CD1c-positive myeloid dendritic cell (primary cell): ENCODE data around the gene TAL2.

Experiments used
- DNase-seq: peaks from one replicate; pipeline ENCODE4 v3.0.0-alpha.2; 2016; ENCODE audit errors: extremely low spot score

Gene TAL2

DNA sequence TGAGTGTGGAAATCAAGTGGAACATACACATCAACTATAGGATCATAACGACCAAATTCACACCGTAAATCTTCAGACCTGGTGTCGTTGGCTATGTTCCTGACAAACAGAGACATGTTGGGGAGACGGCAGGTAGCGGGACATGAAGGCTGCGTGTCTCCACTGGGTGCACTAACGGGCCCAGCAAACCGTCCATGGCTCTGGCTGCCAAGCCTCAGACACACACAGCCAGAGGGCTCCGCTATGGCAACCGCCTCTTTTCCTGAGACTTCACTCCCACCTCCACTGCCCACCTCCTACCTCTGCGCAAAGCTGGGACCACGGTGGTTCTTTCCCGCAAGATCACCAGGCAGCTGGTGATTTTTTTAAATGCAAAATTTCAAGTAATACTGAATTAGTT, 48.4 kb downstream of the TAL2 start:
- no peak for DNase-seq

DNA sequence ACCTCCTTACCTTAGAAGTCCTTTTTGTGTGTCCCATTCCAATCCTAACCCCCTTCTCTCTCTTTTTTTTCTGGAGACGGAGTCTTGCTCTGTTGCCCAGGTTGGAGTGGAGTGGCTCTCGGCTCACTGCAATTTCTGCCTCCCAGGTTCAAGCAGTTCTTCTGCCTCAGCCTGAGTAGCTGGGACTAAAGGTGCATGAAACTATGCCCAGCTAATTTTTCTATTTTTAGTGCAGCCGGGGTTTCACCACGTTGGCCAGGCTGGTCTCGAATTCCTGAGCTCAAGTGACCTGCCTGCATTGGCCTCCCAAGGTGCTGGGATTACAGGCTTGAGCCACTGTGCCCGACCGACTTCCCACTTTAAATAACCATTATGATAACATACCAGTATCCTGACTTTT, 49.6 kb downstream of the TAL2 start:
- DNase-seq, result no peak

DNA sequence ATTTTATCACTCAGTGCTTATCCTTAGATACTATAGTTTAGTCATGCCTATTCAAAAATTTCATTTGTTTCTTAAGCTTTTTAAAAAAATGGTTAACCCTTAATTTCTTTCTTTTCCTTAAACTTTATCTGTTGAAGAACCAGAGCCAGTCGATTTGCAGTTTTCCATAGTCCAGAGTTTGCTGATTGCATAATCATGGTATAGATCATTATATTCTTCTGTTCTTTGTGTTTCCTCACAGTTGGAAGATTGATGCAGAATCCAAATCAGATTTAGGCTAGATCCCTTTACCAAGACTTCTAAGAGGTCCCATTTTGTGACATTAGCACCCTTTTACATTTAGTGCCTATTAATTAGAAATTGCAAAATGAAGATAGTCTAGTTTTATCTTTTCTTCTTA, 50.0 kb downstream of the TAL2 start:
- no peak for DNase-seq
